ENCODE data around the gene CRYBA2.

GRCh38 chr2:218960309-218961165 is 32.7 kb downstream of the CRYBA2 start:
- TF ChIP-seq POLR2A (IDR thresholded peaks at IDR 0.05) (no peak), CTCF (IDR thresholded peaks at IDR 0.05 in 8 of 11, conservative IDR thresholded peaks at IDR 0.05 in 3 of 11) (no peak)
